ENCODE measurements around the gene PATJ. TPM values are rescaled to one million over a fixed set of nuclear protein-coding genes. Genes with fewer than 3 reads are reported as not detected.
A peak's percentile ranks its signal among the peaks of the same experiment; 100 is the strongest.
"Not testable (repeated sequence)": the region's sequence is repeated elsewhere in the genome, so short reads cannot be mapped to it uniquely, and the experiment has no call there.

Gene PATJ
- total RNA-seq, 1 donor from 2014 or later, result 5.7 TPM

- Histone ChIP-seq H3K36me3 (ENCODE audit: control insufficient read depth in 3 of 3, insufficient read depth in 3 of 3, low read length in 3 of 3) (no peaks in the 10 kb centered on the region), H3K27me3 (ENCODE audit: control insufficient read depth in 3 of 3, insufficient read depth in 3 of 3, low read length in 3 of 3) (no peaks in the 10 kb centered on the region), H3K4me1 (ENCODE audit: control insufficient read depth in 3 of 3, insufficient read depth in 3 of 3, low read length in 3 of 3) (peaks cover 0 to 5% (median 0%) of the 10 kb centered on the region in 3 donors), H3K27ac (ENCODE audit: low read depth, low read length) (no peak overlapping the region), H3K4me3 (ENCODE audit: low read length in 3 of 3) (no peak overlapping the region), H3K9ac (ENCODE audit: low read depth in 1 of 3, low read length in 3 of 3) (no peak overlapping the region), H3K9me3 (ENCODE audit: control insufficient read depth in 3 of 3, low read length in 3 of 3) (no peaks in the 10 kb centered on the region)
These were observed 100.7 kb downstream of the PATJ start for GRCh38 chr1:61842863-61843514.

GRCh38 chr1:61844006-61844405 lies 101.7 kb downstream of the PATJ start:
- Histone ChIP-seq H3K9me3 (ENCODE audit: control insufficient read depth in 3 of 3, low read length in 3 of 3) (no peaks in the 10 kb centered on the region), H3K27me3 (ENCODE audit: control insufficient read depth in 3 of 3, insufficient read depth in 3 of 3, low read length in 3 of 3) (no peaks in the 10 kb centered on the region), H3K4me1 (ENCODE audit: control insufficient read depth in 3 of 3, insufficient read depth in 3 of 3, low read length in 3 of 3) (peaks cover 0 to 5% (median 0%) of the 10 kb centered on the region in 3 donors), H3K4me3 (ENCODE audit: low read length in 3 of 3) (no peak overlapping the region), H3K27ac (ENCODE audit: low read depth, low read length) (no peak overlapping the region), H3K9ac (ENCODE audit: low read depth in 1 of 3, low read length in 3 of 3) (no peak overlapping the region), H3K36me3 (ENCODE audit: control insufficient read depth in 3 of 3, insufficient read depth in 3 of 3, low read length in 3 of 3) (no peaks in the 10 kb centered on the region)

GRCh38 chr1:61844664-61845063 lies 102.4 kb downstream of the PATJ start:
- H3K4me1 ChIP-seq (ENCODE audit: control insufficient read depth in 3 of 3, insufficient read depth in 3 of 3, low read length in 3 of 3); H3K27ac ChIP-seq (ENCODE audit: low read depth, low read length); H3K4me3 ChIP-seq (ENCODE audit: low read length in 3 of 3); H3K36me3 ChIP-seq (ENCODE audit: control insufficient read depth in 3 of 3, insufficient read depth in 3 of 3, low read length in 3 of 3); H3K9ac ChIP-seq (ENCODE audit: low read depth in 1 of 3, low read length in 3 of 3); H3K27me3 ChIP-seq (ENCODE audit: control insufficient read depth in 3 of 3, insufficient read depth in 3 of 3, low read length in 3 of 3); H3K9me3 ChIP-seq (ENCODE audit: control insufficient read depth in 3 of 3, low read length in 3 of 3): not testable (repeated sequence)

- Histone ChIP-seq H3K4me1 (ENCODE audit: control insufficient read depth in 3 of 3, insufficient read depth in 3 of 3, low read length in 3 of 3) (no peaks in the 10 kb centered on the region), H3K36me3 (ENCODE audit: control insufficient read depth in 3 of 3, insufficient read depth in 3 of 3, low read length in 3 of 3) (peaks cover 0 to 4% (median 4%) of the 10 kb centered on the region in 3 donors), H3K4me3 (ENCODE audit: low read length in 3 of 3) (no peak overlapping the region), H3K27ac (ENCODE audit: low read depth, low read length) (no peak overlapping the region), H3K9me3 (ENCODE audit: control insufficient read depth in 3 of 3, low read length in 3 of 3) (no peaks in the 10 kb centered on the region), H3K27me3 (ENCODE audit: control insufficient read depth in 3 of 3, insufficient read depth in 3 of 3, low read length in 3 of 3) (no peaks in the 10 kb centered on the region), H3K9ac (ENCODE audit: low read depth in 1 of 3, low read length in 3 of 3) (no peak overlapping the region)
These were observed 109.0 kb downstream of the PATJ start for GRCh38 chr1:61851235-61851634.

GRCh38 chr1:61851849-61852669 lies 109.8 kb downstream of the PATJ start:
- Histone ChIP-seq H3K27ac (ENCODE audit: low read depth, low read length) (no peak overlapping the region), H3K36me3 (ENCODE audit: control insufficient read depth in 3 of 3, insufficient read depth in 3 of 3, low read length in 3 of 3) (peaks cover 0 to 5% (median 4%) of the 10 kb centered on the region in 3 donors), H3K9ac (ENCODE audit: low read depth in 1 of 3, low read length in 3 of 3) (no peak overlapping the region), H3K4me3 (ENCODE audit: low read length in 3 of 3) (no peak overlapping the region), H3K9me3 (ENCODE audit: control insufficient read depth in 3 of 3, low read length in 3 of 3) (no peaks in the 10 kb centered on the region), H3K4me1 (ENCODE audit: control insufficient read depth in 3 of 3, insufficient read depth in 3 of 3, low read length in 3 of 3) (no peaks in the 10 kb centered on the region), H3K27me3 (ENCODE audit: control insufficient read depth in 3 of 3, insufficient read depth in 3 of 3, low read length in 3 of 3) (no peaks in the 10 kb centered on the region)

GRCh38 chr1:61852670-61853015 lies 110.4 kb downstream of the PATJ start:
- Histone ChIP-seq H3K27me3 (ENCODE audit: control insufficient read depth in 3 of 3, insufficient read depth in 3 of 3, low read length in 3 of 3) (no peaks in the 10 kb centered on the region), H3K9me3 (ENCODE audit: control insufficient read depth in 3 of 3, low read length in 3 of 3) (no peaks in the 10 kb centered on the region), H3K27ac (ENCODE audit: low read depth, low read length) (no peak overlapping the region), H3K4me1 (ENCODE audit: control insufficient read depth in 3 of 3, insufficient read depth in 3 of 3, low read length in 3 of 3) (no peaks in the 10 kb centered on the region), H3K9ac (ENCODE audit: low read depth in 1 of 3, low read length in 3 of 3) (no peak overlapping the region), H3K4me3 (ENCODE audit: low read length in 3 of 3) (no peak overlapping the region), H3K36me3 (ENCODE audit: control insufficient read depth in 3 of 3, insufficient read depth in 3 of 3, low read length in 3 of 3) (peaks cover 0 to 7% (median 5%) of the 10 kb centered on the region in 3 donors)

- Histone ChIP-seq H3K36me3 (ENCODE audit: control insufficient read depth in 3 of 3, insufficient read depth in 3 of 3, low read length in 3 of 3) (peaks cover 0 to 7% (median 5%) of the 10 kb centered on the region in 3 donors), H3K27me3 (ENCODE audit: control insufficient read depth in 3 of 3, insufficient read depth in 3 of 3, low read length in 3 of 3) (no peaks in the 10 kb centered on the region), H3K9ac (ENCODE audit: low read depth in 1 of 3, low read length in 3 of 3) (peak overlapping the region in 1 of 3 donors; percentile 47), H3K4me3 (ENCODE audit: low read length in 3 of 3) (no peak overlapping the region), H3K9me3 (ENCODE audit: control insufficient read depth in 3 of 3, low read length in 3 of 3) (no peaks in the 10 kb centered on the region), H3K4me1 (ENCODE audit: control insufficient read depth in 3 of 3, insufficient read depth in 3 of 3, low read length in 3 of 3) (no peaks in the 10 kb centered on the region), H3K27ac (ENCODE audit: low read depth, low read length) (no peak overlapping the region)
These were observed 111.3 kb downstream of the PATJ start for GRCh38 chr1:61853583-61853982.

GRCh38 chr1:61864489-61864888 lies 122.2 kb downstream of the PATJ start:
- no peak overlapping the region for H3K27ac ChIP-seq (ENCODE audit: low read depth, low read length)
- H3K9ac ChIP-seq (ENCODE audit: low read depth in 1 of 3, low read length in 3 of 3), result no peak overlapping the region
- H3K36me3 ChIP-seq (ENCODE audit: control insufficient read depth in 3 of 3, insufficient read depth in 3 of 3, low read length in 3 of 3), result peaks cover 0 to 5% (median 3%) of the 10 kb centered on the region in 3 donors
- H3K4me3 ChIP-seq (ENCODE audit: low read length in 3 of 3), result no peak overlapping the region
- no peaks in the 10 kb centered on the region for H3K27me3 ChIP-seq (ENCODE audit: control insufficient read depth in 3 of 3, insufficient read depth in 3 of 3, low read length in 3 of 3)
- H3K4me1 ChIP-seq (ENCODE audit: control insufficient read depth in 3 of 3, insufficient read depth in 3 of 3, low read length in 3 of 3), result peaks cover 0 to 4% (median 0%) of the 10 kb centered on the region in 3 donors
- no peaks in the 10 kb centered on the region for H3K9me3 ChIP-seq (ENCODE audit: control insufficient read depth in 3 of 3, low read length in 3 of 3)

GRCh38 chr1:61865646-61866220 lies 123.5 kb downstream of the PATJ start:
- Histone ChIP-seq H3K9me3 (ENCODE audit: control insufficient read depth in 3 of 3, low read length in 3 of 3) (no peaks in the 10 kb centered on the region), H3K27ac (ENCODE audit: low read depth, low read length) (no peak overlapping the region), H3K36me3 (ENCODE audit: control insufficient read depth in 3 of 3, insufficient read depth in 3 of 3, low read length in 3 of 3) (peaks cover 0 to 5% (median 4%) of the 10 kb centered on the region in 3 donors), H3K9ac (ENCODE audit: low read depth in 1 of 3, low read length in 3 of 3) (no peak overlapping the region), H3K27me3 (ENCODE audit: control insufficient read depth in 3 of 3, insufficient read depth in 3 of 3, low read length in 3 of 3) (no peaks in the 10 kb centered on the region), H3K4me3 (ENCODE audit: low read length in 3 of 3) (no peak overlapping the region), H3K4me1 (ENCODE audit: control insufficient read depth in 3 of 3, insufficient read depth in 3 of 3, low read length in 3 of 3) (peaks cover 0 to 6% (median 0%) of the 10 kb centered on the region in 3 donors)

- H3K27ac ChIP-seq (ENCODE audit: low read depth, low read length), result no peak overlapping the region
- H3K27me3 ChIP-seq (ENCODE audit: control insufficient read depth in 3 of 3, insufficient read depth in 3 of 3, low read length in 3 of 3), result no peaks in the 10 kb centered on the region
- H3K36me3 ChIP-seq (ENCODE audit: control insufficient read depth in 3 of 3, insufficient read depth in 3 of 3, low read length in 3 of 3), result peaks cover under 1 to 4% (median 4%) of the 10 kb centered on the region in 3 donors
- no peak overlapping the region for H3K4me3 ChIP-seq (ENCODE audit: low read length in 3 of 3)
- H3K9me3 ChIP-seq (ENCODE audit: control insufficient read depth in 3 of 3, low read length in 3 of 3), result no peaks in the 10 kb centered on the region
- peaks cover 0 to 6% (median 0%) of the 10 kb centered on the region in 3 donors for H3K4me1 ChIP-seq (ENCODE audit: control insufficient read depth in 3 of 3, insufficient read depth in 3 of 3, low read length in 3 of 3)
- no peak overlapping the region for H3K9ac ChIP-seq (ENCODE audit: low read depth in 1 of 3, low read length in 3 of 3)
These were observed 127.4 kb downstream of the PATJ start for GRCh38 chr1:61869691-61870109.

All from skeletal muscle tissue (tissue), 4 donors.